Right renal cortex interstitium (tissue), 3 donors: ENCODE results near the gene SOD3. TPM values are rescaled to one million over a fixed set of nuclear protein-coding genes. Genes with fewer than 3 reads are reported as not detected.

Experiments
- DNase-seq, 3 donors: peaks; one replicate each; pipeline ENCODE4 v3.0.0-alpha.2; 2013; ENCODE audit warnings: low read depth in 3 of 3, low spot score in 2 of 3
- polyA plus RNA-seq, 3 donors: library from polyadenylated mRNA; unstranded; fragments of 120-200 nt; gene quantifications; one replicate each; pipeline ENCODE4 v1.2.1, GENCODE V29; 2013; ENCODE audit not compliant: insufficient read length in 3 of 3

The SOD3 gene
- polyA plus RNA-seq, 3 donors: 8.8 to 10.0 (median 9.8) TPM

DNA sequence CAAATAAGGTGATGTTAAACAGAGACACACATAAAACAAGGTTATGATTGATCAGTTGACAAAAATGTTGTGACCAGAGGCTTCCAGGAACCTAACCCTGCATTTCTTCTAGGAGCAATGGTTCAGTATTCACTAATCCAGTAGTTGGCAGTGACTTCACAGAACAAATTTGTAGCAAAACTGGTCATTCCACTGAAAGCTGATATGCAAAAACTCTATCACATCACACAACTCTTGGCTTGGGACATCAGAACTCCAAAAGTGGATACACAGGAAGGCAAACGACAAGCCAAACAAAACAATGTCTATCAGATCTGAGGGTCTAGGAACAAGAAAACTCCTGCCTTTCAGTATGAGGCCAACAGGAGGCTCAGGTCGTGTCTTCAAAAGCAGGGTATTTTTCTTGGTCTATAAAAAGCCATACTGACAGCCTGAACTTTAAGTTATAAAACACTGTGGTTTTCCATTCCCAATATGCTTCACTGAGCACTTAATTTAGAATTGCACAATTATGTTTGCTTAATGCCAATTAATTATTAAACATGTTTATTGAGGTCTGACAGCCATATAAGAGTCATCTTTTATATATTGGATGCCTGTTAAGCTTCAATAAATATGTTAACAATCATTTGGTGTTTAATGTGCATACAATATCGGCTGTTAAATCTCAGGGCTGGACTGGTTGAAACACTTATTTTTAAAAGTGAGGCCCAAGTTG, 45.6 kb downstream of the SOD3 start:
- DNase-seq: no peak

DNA sequence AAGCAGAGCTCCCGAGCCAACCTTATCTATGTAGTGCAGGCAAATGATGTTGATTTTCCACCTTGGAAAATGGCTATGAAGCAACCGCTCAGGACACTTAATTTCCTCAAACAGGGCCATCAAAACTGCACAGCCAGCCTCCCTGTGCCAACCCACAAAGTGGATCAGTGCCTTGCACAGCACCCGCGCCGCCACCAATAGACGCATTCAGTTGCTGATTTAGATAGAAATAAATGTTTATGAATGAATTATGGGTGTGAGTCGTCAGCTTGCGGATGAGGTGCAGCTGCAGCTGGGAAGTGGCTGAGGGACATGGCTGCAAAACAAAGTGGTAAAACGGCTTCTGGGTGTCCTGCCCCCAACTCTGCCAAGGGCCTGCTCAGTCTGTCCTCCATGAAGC, 47.0 kb downstream of the SOD3 start:
- no peak for DNase-seq

DNA sequence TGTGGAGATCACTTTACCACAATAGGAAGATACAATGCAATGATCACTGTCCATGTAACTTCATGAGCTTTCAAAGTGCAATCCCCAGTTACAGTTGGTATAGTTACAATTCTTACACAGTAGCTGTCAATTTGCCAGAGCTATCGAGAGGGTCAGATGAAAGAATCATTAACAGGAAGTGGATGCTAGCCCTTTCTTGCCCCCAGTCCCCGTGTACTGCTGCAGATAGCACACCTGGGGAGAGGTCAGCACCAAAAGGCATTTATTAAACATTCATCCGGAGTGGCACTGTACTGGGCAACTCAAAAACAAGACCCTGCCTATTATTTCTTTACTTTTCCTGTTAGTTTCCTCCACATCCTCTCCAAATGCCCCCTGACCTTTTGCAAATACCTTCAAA, 47.7 kb downstream of the SOD3 start:
- no peak for DNase-seq

DNA sequence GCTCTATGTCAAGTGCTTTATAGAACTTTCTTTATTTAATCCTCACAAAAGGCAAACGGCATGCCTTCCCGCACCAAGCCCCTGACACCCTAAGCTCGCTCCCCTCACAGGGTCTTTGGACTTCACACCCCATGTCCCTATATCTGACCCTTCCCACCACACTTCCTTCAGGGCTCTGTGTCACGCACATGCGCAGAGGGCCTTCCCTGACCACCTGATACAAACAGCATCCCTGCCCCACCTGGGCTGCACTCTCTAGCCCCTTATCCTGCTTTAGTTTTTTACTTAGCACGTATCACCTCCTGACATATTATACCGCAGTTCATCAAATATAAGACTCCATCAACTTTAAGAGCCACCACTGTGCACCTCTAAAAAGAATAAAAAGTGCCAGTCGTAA, 49.8 kb downstream of the SOD3 start:
- DNase-seq: no peak

DNA sequence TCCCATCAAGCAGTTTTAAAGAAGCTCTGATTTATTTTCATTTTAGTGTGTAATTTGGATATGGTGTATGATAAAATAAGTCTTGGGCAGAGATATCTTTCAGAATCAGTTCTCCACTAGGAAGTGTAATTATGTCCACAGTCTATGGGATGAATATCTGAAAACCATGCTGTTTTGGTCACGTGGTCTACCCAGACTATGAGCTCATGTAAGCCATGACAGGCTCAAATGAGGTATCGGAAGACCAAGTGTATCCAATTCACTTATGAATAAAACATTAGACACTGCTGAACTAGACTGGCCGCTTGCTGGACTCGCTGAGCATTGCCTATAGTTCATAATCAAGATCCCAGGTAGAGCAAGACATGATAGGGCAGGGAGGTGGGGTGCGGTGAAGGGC, 50.5 kb downstream of the SOD3 start:
- no peak for DNase-seq

DNA sequence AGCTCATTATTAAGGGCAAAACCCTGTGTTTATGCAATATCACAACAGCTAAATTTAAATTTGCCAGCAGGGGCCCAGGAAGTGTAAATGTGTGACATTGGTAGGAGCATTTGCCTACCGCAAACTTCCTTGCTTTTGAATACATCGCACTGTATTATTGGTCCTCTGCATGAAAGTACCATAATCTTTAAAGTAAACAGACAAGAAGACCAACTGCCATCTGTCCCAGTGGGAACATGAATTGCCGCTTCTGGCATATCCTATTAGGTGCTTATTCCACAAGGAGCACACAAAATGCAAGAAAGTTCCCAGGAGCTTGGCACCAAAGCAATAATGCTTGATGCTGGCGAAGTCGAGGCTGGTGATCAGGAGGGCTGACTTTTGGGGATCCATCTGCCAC, 51.3 kb downstream of the SOD3 start:
- no peak for DNase-seq

DNA sequence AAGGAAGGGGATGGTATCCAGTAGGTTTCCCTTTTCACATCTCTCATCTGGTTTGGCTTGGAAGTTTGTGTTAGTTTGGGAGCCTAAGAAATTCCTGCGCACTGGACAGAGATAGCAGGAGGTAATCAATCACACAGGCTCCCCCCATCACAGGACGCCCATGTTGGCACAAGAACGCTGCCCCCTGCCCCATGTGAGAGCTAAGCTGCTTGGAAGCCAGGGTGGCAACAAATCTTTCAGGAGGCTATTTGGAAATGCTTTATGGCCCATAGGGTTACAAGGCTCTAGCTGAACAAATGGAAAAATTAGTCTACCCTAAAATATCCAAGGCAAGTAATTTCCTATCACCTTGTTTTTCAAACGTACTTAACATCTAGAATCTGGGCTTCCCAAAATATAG, 54.0 kb downstream of the SOD3 start:
- no peak for DNase-seq

DNA sequence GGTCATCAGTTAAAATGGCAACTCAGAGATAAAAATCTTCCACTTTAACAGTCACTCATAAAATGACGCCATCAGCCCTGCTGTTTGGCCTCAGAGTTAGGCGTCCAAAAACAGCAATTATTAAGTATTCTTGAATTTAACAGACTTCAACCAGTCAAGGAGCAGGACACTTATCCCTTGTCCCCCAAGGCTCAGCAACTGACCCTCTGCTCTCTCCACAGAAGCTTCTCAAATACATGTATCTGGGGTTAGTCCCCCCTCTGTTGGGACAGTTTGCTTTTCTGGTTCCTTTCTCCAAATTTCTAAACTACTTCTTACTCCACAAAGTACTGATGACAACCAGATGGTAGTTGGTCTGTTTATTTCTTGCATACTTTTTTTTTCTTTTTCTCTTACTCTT, 54.4 kb downstream of the SOD3 start:
- DNase-seq: no peak

Other genes with a start within 250 kb of the SOD3 start
- gene DHX15, start 211.0 kb upstream of the SOD3 start, polyA plus RNA-seq: 100 to 1,000 TPM; 249 to 267 (median 266) TPM
- 10 to 100 TPM; 16.1 to 19.4 (median 16.9) TPM for gene CCDC149, start 117.5 kb downstream of the SOD3 start, polyA plus RNA-seq
- gene LGI2, start 235.4 kb downstream of the SOD3 start, polyA plus RNA-seq: 10 to 100 TPM; 26.2 to 35.5 (median 28.3) TPM